Measurements from ENCODE around the gene EYS. TPM values are rescaled to one million over a fixed set of nuclear protein-coding genes. Genes with fewer than 3 reads are reported as not detected.

The EYS gene
- total RNA-seq, result not detected in 2 replicates

DNA sequence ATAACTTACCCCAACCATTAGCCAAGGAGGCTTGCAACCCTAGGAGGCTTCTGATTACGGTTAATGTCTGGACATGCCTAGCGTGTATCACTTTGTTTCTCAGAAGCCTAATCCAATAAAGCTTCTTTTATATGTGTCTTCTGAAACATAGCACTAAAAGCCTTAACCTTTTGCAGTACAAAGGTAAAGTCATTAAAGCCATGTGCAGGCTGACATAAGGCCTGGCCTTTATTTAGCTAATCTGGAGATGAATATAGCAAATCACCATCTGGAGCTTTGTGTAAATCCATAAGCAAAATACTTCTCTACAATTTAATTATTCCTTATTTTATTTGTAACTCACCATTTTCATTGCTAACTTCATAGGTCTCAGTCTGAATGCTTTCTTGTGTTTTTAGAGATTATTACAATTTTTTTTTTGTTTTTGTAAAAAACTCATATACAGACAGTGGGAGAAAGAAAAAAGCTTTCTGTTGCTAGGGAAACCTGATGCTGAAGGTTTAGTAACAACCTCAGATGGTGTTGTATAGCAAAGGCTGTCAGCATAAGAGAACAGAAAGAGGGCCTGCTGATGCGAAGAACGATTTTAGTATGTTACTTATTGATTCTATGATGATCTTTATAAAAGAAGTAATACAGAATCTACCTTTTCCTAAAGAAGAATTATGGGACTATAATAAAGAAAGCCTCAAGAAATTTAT, at the start of gene EYS:
EYS (minus strand) TSS at position 101 of the 701 bp plus-strand sequence. CDS start 211,816 bp downstream, outside the sequence.
- TF ChIP-seq, protein P1, sequence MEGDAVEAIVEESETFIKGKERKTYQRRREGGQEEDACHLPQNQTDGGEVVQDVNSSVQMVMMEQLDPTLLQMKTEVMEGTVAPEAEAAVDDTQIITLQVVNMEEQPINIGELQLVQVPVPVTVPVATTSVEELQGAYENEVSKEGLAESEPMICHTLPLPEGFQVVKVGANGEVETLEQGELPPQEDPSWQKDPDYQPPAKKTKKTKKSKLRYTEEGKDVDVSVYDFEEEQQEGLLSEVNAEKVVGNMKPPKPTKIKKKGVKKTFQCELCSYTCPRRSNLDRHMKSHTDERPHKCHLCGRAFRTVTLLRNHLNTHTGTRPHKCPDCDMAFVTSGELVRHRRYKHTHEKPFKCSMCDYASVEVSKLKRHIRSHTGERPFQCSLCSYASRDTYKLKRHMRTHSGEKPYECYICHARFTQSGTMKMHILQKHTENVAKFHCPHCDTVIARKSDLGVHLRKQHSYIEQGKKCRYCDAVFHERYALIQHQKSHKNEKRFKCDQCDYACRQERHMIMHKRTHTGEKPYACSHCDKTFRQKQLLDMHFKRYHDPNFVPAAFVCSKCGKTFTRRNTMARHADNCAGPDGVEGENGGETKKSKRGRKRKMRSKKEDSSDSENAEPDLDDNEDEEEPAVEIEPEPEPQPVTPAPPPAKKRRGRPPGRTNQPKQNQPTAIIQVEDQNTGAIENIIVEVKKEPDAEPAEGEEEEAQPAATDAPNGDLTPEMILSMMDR (IDR thresholded peaks at IDR 0.05; ENCODE audit: insufficient read depth, low read length, poor library complexity, severe bottlenecking), result no peak
- Histone ChIP-seq H3K36me3 (ENCODE audit: control insufficient read depth, insufficient read depth, low read length) (no peaks in the 10 kb centered on the region), H3K4me3 (ENCODE audit: low read depth, low read length) (no peak within 1 kb of the TSS), H3K27me3 (ENCODE audit: control insufficient read depth, insufficient read depth, low read length) (no peaks in the 10 kb centered on the region)
- DNase-seq (ENCODE audit: low read depth), result no peak

DNA sequence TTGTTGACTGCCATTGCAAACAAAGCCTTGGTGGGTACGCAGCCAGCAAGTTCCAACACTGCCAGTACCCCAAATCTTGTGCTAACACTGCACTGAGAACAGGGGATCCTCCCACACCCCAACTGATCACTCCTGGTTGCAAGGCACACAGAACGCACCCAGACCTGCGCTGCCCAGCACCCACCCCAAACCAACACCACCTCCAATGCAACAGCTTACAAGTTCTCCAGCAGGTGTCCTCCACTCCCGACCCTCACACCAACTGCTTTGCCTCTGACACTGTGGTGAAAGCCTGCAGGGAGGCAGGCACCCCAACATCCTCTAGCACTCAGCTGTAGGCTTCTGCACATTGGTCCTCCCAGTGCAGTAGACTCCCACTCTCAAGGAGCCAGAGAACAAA, 39.3 kb upstream of the EYS start:
- Histone ChIP-seq H3K36me3 (ENCODE audit: control insufficient read depth, insufficient read depth, low read length) (no peaks in the 10 kb centered on the region), H3K27me3 (ENCODE audit: control insufficient read depth, insufficient read depth, low read length) (no peaks in the 10 kb centered on the region), H3K4me3 (ENCODE audit: low read depth, low read length) (no peak overlapping the region)
- TF ChIP-seq, protein P1 (IDR thresholded peaks at IDR 0.05; ENCODE audit: insufficient read depth, low read length, poor library complexity, severe bottlenecking), result no peak
- DNase-seq (ENCODE audit: low read depth), result no peak

DNA sequence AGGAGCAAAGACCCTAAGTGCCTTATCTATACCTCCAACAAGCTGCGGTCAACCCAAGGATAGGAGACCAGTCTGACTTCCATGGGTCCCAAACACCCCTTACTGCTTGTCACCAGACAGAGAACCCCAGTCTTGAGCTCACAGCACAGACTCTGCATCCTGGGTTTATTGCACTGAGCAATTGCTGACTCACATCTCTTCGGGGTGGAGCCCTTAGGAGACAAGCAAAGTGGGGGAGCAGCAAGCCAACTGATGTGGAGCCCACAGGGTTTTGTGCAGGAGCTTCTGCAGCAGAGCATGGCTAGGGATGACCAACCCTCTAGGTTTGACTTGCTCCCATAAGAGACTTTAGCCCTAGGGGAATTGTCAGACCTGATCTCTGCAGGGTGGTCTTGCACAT, 38.6 kb upstream of the EYS start:
- no peak overlapping the region for H3K4me3 ChIP-seq (ENCODE audit: low read depth, low read length)

DNA sequence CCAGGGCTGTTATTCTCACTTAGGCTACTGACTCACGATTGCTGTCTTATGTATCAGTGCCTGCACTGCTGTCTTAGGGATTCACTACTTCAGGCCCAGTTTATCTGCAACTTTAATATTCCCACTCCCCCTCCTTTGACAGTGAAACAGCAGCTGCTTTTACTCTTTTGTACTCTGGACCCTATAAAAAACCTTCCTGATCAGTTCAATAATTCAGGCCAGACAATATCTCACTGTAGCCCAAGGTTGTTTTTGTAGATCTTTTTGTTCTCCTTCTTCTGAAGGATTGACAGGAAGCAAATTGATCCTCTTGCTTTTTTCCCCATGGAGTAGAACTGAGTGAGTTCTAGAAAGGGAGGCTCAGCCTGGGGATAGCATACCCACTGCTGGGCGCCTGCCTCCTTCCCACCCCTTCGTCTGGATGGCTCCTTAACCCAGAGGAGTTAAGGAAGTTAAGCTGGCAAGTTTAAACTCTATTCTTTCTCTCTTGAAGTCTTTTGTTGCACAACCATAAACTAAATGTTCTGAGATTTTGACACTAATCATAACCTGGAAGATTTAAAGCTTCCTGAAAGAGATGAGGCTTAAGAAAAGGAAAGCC, 22.0 kb upstream of the EYS start:
- H3K4me3 ChIP-seq (ENCODE audit: low read depth, low read length), result no peak overlapping the region
- TF ChIP-seq, protein P1 (IDR thresholded peaks at IDR 0.05; ENCODE audit: insufficient read depth, low read length, poor library complexity, severe bottlenecking), result no peak
- no peak for DNase-seq (ENCODE audit: low read depth)
- H3K27me3 ChIP-seq (ENCODE audit: control insufficient read depth, insufficient read depth, low read length), result no peaks in the 10 kb centered on the region
- no peaks in the 10 kb centered on the region for H3K36me3 ChIP-seq (ENCODE audit: control insufficient read depth, insufficient read depth, low read length)

More for the DNA sequence above, 38.6 kb upstream of the EYS start:
- Histone ChIP-seq H3K36me3 (ENCODE audit: control insufficient read depth, insufficient read depth, low read length) (no peaks in the 10 kb centered on the region), H3K27me3 (ENCODE audit: control insufficient read depth, insufficient read depth, low read length) (no peaks in the 10 kb centered on the region)
- TF ChIP-seq, protein P1 (IDR thresholded peaks at IDR 0.05; ENCODE audit: insufficient read depth, low read length, poor library complexity, severe bottlenecking), result no peak
- DNase-seq (ENCODE audit: low read depth), result no peak

DNA sequence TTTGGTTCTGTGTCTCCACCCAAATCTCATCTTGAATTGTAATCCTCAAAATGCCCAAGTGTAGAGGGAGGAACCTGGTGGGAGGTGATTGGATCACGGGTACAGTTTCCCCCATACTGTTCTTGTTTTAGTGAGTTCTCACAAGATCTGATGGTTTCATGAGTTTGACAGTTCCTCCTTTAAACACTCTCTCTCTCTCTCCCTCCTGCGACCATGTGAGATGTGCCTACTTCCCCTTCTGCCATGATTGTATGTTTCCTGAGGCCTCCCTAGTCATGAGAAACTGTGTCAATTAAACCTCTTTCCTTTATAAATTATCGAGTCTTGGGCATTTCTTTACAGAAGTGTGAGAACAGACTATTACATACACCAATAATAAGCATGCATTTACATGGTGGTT, 12.1 kb upstream of the EYS start:
- Histone ChIP-seq H3K36me3 (ENCODE audit: control insufficient read depth, insufficient read depth, low read length) (no peaks in the 10 kb centered on the region), H3K4me3 (ENCODE audit: low read depth, low read length) (no peak overlapping the region), H3K27me3 (ENCODE audit: control insufficient read depth, insufficient read depth, low read length) (no peaks in the 10 kb centered on the region)
- DNase-seq (ENCODE audit: low read depth), result no peak
- TF ChIP-seq, protein P1 (IDR thresholded peaks at IDR 0.05; ENCODE audit: insufficient read depth, low read length, poor library complexity, severe bottlenecking), result no peak

Data from kidney epithelial cell (primary cell).